HL-60 (cell line): ENCODE measurements around the gene PDS5B.

Experiments
- DNase-seq, 2 experiments: peaks; one replicate each; pipeline ENCODE4 v3.0.0-alpha.2; 2010 to 2020; ENCODE audit warnings: low read depth in 1 of 2, low spot score in 1 of 2
- H3K27ac ChIP-seq: fragments of 250-450 bp; sonication (Bioruptor Pico); replicated peaks from 2 replicates; pipeline ENCODE4 v1.5.1; 2020; ENCODE audit warnings: mild to moderate bottlenecking, moderate library complexity
- H3K27me3 ChIP-seq: fragments of 250-450 bp; sonication (Bioruptor Pico); 2 replicates; pipeline ENCODE4 v1.5.1; 2021; ENCODE audit warnings: mild to moderate bottlenecking, moderate library complexity; ENCODE audit not compliant: insufficient read depth, poor library complexity, severe bottlenecking
- H3K4me3 ChIP-seq: replicated peaks from 2 replicates; pipeline ENCODE4 v1.5.1; 2011; ENCODE audit warnings: mild to moderate bottlenecking, control low read depth, low read length; ENCODE audit not compliant: insufficient read depth
- GABPA ChIP-seq: IDR thresholded peaks from 2 replicates; pipeline ENCODE4 v1.6.1; 2012; ENCODE audit warnings: low read depth
- POLR2AphosphoS5 ChIP-seq: IDR thresholded peaks from 2 replicates; pipeline ENCODE4 v1.6.1; 2012; ENCODE audit warnings: low read depth
- SPI1 ChIP-seq: IDR thresholded peaks from 2 replicates; pipeline ENCODE4 v1.6.1; 2012; ENCODE audit warnings: low read depth, mild to moderate bottlenecking, borderline replicate concordance
- TF ChIP-seq, protein P1 (sequence below): IDR thresholded peaks from one replicate; pipeline ENCODE4 v1.5.1; 2011; ENCODE audit warnings: low read length, control low read depth, inconsistent platforms; ENCODE audit not compliant: insufficient read depth
- TF ChIP-seq, protein P2 (sequence below): IDR thresholded peaks from 2 replicates; pipeline ENCODE4 v1.6.1; 2012; ENCODE audit warnings: low read depth; ENCODE audit not compliant: insufficient replicate concordance

Gene PDS5B

DNA sequence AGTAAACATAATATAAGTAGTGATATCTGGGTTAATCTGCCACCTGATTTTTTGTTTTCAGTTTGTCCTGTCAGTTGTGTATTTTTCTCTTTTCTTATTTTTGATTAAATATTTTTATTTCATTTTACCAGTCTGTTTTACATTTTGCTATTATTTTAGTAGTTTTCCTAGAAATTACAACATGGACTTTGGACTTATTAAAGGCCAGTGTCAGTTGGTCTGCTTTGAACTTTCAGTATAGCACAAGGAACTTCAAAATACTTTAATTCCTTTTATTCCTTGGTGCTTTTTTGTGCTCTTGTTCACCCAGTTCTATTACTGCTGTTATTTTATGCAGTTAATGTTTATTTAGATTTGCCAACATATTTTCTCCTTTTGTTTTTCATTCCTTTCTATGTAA is 149.6 kb downstream of the PDS5B start:
- DNase-seq, result no peak
- TF ChIP-seq POLR2AphosphoS5 (no peak), GABPA (no peak), SPI1 (no peak)
- TF ChIP-seq, protein P1, sequence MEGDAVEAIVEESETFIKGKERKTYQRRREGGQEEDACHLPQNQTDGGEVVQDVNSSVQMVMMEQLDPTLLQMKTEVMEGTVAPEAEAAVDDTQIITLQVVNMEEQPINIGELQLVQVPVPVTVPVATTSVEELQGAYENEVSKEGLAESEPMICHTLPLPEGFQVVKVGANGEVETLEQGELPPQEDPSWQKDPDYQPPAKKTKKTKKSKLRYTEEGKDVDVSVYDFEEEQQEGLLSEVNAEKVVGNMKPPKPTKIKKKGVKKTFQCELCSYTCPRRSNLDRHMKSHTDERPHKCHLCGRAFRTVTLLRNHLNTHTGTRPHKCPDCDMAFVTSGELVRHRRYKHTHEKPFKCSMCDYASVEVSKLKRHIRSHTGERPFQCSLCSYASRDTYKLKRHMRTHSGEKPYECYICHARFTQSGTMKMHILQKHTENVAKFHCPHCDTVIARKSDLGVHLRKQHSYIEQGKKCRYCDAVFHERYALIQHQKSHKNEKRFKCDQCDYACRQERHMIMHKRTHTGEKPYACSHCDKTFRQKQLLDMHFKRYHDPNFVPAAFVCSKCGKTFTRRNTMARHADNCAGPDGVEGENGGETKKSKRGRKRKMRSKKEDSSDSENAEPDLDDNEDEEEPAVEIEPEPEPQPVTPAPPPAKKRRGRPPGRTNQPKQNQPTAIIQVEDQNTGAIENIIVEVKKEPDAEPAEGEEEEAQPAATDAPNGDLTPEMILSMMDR, result no peak
- TF ChIP-seq, protein P2, sequence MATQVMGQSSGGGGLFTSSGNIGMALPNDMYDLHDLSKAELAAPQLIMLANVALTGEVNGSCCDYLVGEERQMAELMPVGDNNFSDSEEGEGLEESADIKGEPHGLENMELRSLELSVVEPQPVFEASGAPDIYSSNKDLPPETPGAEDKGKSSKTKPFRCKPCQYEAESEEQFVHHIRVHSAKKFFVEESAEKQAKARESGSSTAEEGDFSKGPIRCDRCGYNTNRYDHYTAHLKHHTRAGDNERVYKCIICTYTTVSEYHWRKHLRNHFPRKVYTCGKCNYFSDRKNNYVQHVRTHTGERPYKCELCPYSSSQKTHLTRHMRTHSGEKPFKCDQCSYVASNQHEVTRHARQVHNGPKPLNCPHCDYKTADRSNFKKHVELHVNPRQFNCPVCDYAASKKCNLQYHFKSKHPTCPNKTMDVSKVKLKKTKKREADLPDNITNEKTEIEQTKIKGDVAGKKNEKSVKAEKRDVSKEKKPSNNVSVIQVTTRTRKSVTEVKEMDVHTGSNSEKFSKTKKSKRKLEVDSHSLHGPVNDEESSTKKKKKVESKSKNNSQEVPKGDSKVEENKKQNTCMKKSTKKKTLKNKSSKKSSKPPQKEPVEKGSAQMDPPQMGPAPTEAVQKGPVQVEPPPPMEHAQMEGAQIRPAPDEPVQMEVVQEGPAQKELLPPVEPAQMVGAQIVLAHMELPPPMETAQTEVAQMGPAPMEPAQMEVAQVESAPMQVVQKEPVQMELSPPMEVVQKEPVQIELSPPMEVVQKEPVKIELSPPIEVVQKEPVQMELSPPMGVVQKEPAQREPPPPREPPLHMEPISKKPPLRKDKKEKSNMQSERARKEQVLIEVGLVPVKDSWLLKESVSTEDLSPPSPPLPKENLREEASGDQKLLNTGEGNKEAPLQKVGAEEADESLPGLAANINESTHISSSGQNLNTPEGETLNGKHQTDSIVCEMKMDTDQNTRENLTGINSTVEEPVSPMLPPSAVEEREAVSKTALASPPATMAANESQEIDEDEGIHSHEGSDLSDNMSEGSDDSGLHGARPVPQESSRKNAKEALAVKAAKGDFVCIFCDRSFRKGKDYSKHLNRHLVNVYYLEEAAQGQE, result no peak
- H3K27ac ChIP-seq, result no peak overlapping the region
- H3K27me3 ChIP-seq, result no peaks in the 10 kb centered on the region
- H3K4me3 ChIP-seq, result no peak overlapping the region

DNA sequence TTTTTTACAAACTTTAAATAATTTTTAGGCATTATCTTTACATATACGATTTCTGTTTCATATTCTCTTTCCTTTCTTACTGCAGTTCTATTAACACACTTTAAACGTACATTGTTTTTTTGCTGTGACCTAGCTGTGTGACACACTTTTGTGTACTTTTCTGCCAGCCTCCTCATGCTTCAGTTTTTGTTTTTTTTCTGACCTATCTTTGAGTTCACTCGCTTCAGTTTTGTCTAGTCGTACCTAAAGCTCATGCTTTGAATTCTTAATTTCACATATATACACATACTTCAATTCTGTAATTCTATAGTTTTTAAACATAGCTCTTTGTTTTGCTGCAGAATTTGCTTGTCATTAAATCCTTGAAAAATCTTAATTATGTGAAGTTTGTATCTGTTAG is 150.4 kb downstream of the PDS5B start:
- Histone ChIP-seq H3K4me3 (no peak overlapping the region), H3K27me3 (no peaks in the 10 kb centered on the region), H3K27ac (no peak overlapping the region)
- DNase-seq, result no peak
- TF ChIP-seq SPI1 (no peak), GABPA (no peak), POLR2AphosphoS5 (no peak)
- TF ChIP-seq, protein P1, result no peak

DNA sequence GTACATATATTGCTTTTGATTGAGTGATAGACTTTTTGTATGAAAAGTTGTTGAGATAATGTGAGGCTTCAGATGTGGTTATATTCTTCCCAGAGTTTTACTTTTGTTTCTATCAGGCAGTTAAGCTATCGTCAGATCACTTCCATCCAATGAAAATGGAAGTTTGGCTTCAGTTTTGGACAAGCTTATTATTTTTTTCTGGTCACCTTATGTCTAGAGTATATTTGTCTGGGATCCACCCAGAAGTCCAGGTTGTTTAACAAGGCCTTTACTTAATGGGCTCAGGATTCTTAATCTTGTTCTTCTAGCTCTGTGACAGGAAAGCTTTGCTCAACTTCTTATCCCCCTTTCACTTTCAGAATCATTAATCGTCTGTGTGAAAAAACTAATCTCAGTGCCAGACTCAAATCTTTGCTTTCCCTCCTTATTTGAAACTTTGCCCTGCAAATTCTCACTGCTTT is 150.9 kb downstream of the PDS5B start:
- TF ChIP-seq, protein P1, result no peak
- TF ChIP-seq POLR2AphosphoS5, result no peak
- TF ChIP-seq, protein P2, result no peak
- TF ChIP-seq SPI1, result no peak
- no peak for TF ChIP-seq GABPA
- Histone ChIP-seq H3K4me3 (no peak overlapping the region), H3K27ac (no peak overlapping the region), H3K27me3 (no peaks in the 10 kb centered on the region)
- DNase-seq, result no peak

DNA sequence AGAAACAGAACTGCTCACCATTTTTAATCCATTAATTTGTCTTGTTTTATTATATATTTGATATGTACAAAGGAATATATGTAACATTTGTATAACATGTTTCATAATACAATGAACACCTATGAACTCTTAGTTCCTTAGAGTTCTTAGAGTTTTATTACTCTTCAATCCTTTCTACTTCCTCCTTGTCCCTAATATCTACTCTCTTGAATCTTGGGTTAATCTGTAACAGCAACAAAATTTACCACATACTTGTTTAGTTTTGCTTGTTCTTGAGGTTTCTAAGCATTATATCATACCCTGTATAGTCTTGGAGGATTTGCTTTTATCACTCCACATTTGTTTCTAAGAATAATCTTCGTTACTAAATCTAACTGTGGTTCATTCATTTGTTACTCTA is 151.4 kb downstream of the PDS5B start:
- TF ChIP-seq, protein P1, result no peak
- no peak for TF ChIP-seq POLR2AphosphoS5
- TF ChIP-seq, protein P2, result no peak
- TF ChIP-seq GABPA, result no peak
- no peak for TF ChIP-seq SPI1
- DNase-seq, result no peak
- no peaks in the 10 kb centered on the region for H3K27me3 ChIP-seq
- no peak overlapping the region for H3K4me3 ChIP-seq
- H3K27ac ChIP-seq, result no peak overlapping the region
